Astrocyte of the spinal cord (primary cell): ENCODE data around the gene TSSC4.

Experiments
- DNase-seq: peaks from one replicate; pipeline ENCODE4 v3.0.0; 2011; ENCODE audit warnings: low read depth, low spot score
- H3K4me3 ChIP-seq: 2 replicates; pipeline ENCODE4 v1.5.1; 2011; ENCODE audit warnings: low read depth, mild to moderate bottlenecking, low read length, moderate library complexity
- in situ Hi-C: cut with HindIII; loops from 2 replicates; pipeline ENCODE4 v1.10.0; 2017; ENCODE audit warnings: low sequenced_read_pairs
- TF ChIP-seq, protein P1 (sequence below): IDR thresholded peaks from 2 replicates; pipeline ENCODE4 v1.5.1; 2012; ENCODE audit warnings: low read depth, mild to moderate bottlenecking, low read length, inconsistent platforms

TSSC4 gene

DNA sequence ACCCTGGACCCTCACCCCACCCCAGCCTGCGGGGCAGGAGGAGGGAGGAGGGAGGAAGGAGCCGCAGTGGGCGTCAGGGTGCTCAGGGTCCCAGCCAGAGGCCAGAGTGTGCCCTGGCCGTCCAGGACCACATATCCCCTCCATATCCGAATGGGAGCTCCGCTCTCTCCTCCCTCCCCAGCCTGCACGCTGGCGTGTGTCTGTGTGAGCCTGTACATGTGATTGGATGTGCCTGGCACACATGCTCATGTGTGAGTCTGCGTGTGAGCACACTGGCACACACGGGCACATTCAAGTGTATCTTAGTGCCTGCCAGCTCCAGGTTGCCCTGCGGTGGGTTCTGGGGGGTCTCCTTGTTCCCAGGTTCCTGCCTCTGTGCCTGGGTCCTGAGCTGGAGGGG is 8.1 kb downstream of the TSSC4 start:
- H3K4me3 ChIP-seq = no peak overlapping the region
- no peak for DNase-seq
- TF ChIP-seq, protein P1, sequence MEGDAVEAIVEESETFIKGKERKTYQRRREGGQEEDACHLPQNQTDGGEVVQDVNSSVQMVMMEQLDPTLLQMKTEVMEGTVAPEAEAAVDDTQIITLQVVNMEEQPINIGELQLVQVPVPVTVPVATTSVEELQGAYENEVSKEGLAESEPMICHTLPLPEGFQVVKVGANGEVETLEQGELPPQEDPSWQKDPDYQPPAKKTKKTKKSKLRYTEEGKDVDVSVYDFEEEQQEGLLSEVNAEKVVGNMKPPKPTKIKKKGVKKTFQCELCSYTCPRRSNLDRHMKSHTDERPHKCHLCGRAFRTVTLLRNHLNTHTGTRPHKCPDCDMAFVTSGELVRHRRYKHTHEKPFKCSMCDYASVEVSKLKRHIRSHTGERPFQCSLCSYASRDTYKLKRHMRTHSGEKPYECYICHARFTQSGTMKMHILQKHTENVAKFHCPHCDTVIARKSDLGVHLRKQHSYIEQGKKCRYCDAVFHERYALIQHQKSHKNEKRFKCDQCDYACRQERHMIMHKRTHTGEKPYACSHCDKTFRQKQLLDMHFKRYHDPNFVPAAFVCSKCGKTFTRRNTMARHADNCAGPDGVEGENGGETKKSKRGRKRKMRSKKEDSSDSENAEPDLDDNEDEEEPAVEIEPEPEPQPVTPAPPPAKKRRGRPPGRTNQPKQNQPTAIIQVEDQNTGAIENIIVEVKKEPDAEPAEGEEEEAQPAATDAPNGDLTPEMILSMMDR = no peak
- in situ Hi-C loops = no loop called here

DNA sequence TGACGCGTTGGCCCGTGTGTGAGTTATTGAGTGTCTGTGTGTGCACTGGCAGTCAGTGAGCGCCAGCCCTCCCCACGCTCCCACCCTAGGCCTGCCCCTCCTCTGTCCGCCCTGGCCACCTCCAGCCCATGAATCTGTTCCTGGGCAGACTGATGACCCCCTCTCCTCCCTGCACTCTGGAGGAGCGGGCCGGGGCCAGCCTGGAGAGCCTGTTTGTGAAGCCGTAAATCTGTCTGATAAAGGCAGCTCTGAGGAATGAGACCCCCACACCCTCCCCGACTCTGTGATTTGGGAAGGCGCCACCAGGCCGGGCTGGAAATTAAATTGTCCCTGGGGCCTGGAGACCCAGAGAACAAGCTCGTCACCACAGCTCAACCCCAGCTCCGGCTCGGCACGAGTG is 8.6 kb downstream of the TSSC4 start:
- in situ Hi-C loops = no loop called here
- no peak overlapping the region for H3K4me3 ChIP-seq
- TF ChIP-seq, protein P1 = no peak
- DNase-seq = no peak

DNA sequence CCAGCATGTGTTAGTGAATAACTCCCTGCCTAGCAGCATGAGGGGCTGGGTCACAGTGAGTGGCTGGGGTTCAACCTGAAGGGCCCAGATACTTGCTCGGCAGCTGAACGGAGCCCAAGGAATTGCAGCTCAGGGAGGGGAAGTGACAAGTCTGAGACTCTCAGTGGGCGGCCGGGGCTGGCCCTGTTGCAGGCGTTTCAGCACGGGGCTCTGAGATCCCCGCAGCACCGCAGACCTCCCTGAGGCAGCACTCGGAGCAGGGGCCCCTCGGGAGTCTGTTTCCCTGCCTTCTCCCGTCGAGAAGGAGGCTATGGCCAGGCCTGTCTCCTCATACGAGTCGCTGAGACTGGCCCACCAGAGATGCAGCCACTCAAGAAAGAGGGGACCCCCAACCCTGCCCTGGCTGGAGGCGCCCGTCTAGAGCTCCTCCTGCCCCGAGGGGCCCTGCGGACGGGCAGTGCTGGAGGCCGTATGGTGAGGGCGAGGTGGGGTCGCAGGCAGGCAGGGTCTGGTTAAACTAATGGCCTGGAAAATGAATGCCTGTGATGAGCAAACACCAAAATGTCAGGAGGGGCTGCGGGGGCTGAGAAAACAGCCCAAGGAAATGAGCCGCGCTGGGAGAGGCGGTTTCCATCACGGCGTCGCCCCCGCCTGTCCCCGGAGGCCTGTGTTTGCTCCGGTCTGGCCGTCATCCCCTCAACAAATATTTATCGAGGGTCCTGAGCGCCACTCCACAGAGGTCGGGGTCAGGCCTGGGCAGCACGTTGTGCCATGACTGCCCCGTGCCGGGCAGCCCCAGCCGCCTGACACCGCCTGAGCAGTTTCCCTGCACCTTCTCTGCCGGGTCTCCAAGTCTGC is 9.3 kb downstream of the TSSC4 start:
- H3K4me3 ChIP-seq = no peak overlapping the region
- in situ Hi-C loops = no loop called here

DNA sequence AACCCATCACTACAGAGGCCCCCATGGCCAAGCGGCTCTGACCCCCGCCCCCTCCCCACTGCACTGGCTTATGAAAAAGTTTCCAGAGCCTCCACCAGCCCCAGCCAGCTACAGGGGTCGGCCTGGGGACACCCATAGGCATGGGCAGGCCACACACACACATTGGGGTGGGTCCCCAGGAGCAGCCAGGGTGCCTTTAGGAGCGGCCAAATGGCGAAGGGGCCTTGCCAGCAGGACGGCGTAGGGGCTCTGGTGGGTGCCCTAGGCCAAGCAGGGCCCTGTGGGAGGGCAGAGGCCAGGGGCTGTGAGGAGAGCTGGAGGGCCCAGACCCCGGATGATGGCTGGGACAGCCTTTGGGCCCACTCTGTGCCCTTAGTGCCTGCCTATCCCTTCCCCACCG is 10.1 kb downstream of the TSSC4 start:
- in situ Hi-C loops = no loop called here
- TF ChIP-seq, protein P1 = no peak
- no peak overlapping the region for H3K4me3 ChIP-seq
- DNase-seq = no peak

More for the DNA sequence above, 9.3 kb downstream of the TSSC4 start:
- TF ChIP-seq, protein P1 = no peak
- DNase-seq = no peak

DNA sequence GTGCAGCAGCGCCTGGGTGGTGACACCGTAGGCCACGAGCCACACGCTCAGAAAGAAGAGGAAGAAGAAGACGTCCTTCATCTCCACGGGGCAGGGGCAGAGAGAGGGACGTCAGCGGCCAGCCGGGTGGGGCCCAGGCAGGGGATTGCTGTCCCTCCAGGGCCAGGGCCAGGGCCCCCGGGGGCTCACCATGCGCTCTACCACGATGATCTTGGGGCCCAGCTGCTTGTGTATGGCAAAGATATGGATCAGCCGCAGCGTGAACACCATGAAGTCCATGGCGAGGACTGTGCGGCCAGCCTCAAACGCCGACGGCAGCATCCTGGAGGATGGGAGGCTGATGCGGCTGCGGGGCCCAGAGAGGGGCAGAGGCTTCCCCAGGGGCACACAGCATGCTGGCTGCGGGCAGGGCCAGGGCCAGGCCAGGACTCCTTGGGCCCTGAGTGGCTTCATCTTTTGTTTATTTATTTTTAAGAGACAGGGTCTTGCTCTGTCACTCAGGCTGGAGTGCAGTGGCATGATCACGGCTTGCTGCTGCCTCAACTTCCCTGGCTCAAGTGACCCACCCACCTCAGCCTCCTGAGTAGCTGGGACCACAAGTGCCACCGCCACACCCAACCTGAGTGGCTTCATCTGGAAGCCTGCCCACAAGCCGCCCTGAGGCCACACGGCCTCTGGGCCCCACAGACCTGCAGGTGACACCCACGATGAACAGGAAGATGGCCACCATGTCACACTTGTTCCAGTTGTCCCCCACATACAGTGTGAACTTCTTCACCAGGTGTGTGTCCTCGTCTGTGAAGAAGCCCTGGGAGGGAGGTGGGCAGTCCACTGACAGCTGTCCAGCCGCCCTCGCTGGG is 11.1 kb downstream of the TSSC4 start:
- no peak overlapping the region for H3K4me3 ChIP-seq
- in situ Hi-C loops = no loop called here
- TF ChIP-seq, protein P1 = no peak
- no peak for DNase-seq

DNA sequence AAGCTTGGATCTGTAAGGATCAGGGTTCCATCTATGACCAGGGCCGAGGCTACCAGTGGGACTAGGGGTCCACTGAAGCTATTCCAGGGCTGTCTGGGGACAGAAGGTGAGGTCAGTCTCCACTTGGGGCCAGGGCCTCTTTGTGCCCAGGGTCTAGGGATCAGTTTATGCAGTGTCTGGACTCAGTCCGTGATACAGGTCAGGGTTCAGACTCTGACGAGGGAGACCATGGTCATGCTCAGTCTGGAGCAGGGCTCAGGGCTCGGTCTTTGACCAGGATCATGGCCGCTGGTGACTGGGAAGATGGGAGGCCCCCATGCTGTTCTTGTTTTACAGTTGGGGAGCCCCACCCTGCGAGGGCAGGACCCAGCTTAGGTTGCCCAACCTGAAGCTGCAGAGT is 11.8 kb downstream of the TSSC4 start:
- TF ChIP-seq, protein P1 = no peak
- no peak overlapping the region for H3K4me3 ChIP-seq
- no peak for DNase-seq
- in situ Hi-C loops = no loop called here
